NCI-H226 (cell line): Measurements from ENCODE around the gene SPC24.
"Not testable (repeated sequence)": the region's sequence is repeated elsewhere in the genome, so short reads cannot be mapped to it uniquely, and the experiment has no call there.

Experiments
- DNase-seq: peaks from one replicate; pipeline ENCODE4 v3.0.0-alpha.2; 2015

SPC24 gene

GRCh38 chr19:11121963-11122362, 33.6 kb downstream of the SPC24 start:
- DNase-seq = not testable (repeated sequence)

- no peak for DNase-seq
These were observed 39.1 kb downstream of the SPC24 start for GRCh38 chr19:11116507-11116906.

DNA sequence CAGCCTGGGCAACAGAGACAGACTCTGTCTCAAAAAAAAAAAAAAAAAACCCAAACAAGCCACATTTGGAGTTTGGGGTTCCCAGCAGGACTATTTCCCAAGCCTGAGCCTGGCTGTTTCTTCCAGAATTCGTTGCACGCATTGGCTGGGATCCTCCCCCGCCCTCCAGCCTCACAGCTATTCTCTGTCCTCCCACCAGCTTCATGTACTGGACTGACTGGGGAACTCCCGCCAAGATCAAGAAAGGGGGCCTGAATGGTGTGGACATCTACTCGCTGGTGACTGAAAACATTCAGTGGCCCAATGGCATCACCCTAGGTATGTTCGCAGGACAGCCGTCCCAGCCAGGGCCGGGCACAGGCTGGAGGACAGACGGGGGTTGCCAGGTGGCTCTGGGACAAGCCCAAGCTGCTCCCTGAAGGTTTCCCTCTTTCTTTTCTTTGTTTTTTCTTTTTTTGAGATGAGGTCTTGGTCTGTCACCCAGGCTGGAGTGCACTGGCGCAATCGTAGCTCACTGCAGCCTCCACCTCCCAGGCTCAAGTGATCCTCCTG, 39.6 kb downstream of the SPC24 start:
- no peak for DNase-seq

DNA sequence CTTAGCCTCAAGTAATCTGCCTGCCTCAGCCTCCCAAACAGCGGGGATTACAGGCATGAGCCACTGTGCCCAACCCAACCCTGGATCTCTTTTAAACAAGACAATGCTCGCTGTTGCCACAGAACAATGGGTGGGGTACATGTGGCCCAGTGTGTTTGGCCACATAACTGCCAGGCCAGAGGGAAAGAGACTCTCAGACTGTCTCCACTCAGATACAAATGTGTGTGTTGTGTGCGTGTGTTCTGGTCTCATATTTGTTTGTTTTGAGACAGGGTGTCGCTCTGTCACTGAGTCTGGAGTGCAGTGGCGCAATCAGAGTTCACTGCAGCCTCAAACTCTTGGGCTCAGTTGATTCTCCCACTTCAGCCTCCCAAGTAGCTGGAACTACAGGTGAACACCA, 40.5 kb downstream of the SPC24 start:
- no peak for DNase-seq

DNA sequence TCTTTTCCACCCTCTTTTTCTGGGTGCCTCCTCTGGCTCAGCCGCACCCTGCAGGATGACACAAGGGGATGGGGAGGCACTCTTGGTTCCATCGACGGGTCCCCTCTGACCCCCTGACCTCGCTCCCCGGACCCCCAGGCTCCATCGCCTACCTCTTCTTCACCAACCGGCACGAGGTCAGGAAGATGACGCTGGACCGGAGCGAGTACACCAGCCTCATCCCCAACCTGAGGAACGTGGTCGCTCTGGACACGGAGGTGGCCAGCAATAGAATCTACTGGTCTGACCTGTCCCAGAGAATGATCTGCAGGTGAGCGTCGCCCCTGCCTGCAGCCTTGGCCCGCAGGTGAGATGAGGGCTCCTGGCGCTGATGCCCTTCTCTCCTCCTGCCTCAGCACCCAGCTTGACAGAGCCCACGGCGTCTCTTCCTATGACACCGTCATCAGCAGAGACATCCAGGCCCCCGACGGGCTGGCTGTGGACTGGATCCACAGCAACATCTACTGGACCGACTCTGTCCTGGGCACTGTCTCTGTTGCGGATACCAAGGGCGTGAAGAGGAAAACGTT, 42.4 kb downstream of the SPC24 start:
- DNase-seq = no peak

DNA sequence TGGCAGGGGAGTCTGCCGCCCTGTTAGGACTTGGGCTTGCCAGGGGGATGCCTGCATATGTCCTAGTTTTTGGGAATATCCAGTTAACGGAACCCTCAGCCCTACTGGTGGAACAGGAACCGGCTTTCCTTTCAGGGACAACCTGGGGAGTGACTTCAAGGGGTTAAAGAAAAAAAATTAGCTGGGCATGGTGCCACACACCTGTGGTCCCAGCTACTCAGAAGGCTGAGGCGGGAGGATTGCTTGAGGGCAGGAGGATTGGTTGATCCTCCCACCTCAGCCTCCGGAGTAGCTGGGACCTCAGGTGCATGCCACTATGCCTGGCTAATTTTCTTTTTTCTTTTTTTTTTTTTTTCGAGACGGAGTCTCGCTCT, 43.8 kb downstream of the SPC24 start:
- peak; percentile 9 for DNase-seq

DNA sequence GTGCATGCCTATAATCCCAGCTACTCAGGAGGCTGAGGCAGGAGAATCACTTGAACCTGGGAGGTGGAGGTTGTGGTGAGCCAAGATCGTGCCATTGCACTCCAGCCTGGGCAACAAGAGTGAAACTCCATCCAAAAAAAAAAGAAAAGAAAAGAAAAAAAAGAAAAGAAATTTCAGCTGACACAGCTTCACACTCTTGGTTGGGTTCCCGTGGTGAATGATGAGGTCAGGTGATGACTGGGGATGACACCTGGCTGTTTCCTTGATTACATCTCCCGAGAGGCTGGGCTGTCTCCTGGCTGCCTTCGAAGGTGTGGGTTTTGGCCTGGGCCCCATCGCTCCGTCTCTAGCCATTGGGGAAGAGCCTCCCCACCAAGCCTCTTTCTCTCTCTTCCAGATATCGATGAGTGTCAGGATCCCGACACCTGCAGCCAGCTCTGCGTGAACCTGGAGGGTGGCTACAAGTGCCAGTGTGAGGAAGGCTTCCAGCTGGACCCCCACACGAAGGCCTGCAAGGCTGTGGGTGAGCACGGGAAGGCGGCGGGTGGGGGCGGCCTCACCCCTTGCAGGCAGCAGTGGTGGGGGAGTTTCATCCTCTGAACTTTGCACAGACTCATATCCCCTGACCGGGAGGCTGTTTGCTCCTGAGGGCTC, 44.3 kb downstream of the SPC24 start:
- no peak for DNase-seq

GRCh38 chr19:11108746-11109145, 46.8 kb downstream of the SPC24 start:
- DNase-seq = no peak

DNA sequence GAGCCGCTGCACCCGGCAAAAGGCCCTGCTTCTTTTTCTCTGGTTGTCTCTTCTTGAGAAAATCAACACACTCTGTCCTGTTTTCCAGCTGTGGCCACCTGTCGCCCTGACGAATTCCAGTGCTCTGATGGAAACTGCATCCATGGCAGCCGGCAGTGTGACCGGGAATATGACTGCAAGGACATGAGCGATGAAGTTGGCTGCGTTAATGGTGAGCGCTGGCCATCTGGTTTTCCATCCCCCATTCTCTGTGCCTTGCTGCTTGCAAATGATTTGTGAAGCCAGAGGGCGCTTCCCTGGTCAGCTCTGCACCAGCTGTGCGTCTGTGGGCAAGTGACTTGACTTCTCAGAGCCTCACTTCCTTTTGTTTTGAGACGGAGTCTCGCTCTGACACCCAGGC, 49.1 kb downstream of the SPC24 start:
- DNase-seq = no peak

- DNase-seq = no peak
These were observed 50.5 kb downstream of the SPC24 start for GRCh38 chr19:11105014-11105636.

DNA sequence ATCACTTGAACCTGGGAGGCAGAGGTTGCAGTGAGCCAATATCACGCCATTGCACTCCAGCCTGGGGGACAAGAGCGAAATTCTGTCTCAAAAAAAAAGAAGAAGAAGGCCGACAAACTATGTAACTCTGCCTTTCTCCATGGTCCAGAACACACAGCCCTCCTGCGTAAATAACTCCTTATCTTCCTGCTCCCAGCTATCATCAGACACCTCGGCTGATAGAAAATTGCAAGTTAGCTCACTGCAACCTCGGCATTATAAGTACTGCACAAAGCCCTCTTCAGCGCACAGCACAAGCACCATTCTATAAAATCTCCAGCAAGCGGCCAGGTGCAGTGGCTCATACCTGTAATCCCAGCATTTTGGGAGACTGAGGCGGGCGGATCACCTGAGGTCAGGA, 51.9 kb downstream of the SPC24 start:
- not testable (repeated sequence) for DNase-seq

DNA sequence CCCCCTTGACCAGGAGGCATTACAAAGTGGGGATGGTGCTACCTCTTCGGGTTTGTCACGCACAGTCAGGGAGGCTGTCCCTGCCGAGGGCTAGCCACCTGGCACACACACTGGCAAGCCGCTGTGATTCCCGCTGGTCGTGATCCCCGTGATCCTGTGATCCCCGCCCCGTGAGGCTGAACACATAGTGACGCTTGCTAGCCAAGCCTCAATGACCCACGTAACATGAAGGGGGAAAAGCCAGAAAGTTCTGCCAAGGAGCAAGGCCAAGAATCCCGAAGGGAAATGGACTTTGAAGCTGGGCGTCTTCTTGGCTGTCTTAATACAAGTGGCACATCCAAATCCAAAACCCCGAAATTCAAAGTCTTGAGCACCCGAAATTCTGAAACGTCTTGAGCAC, 52.6 kb downstream of the SPC24 start:
- no peak for DNase-seq

DNA sequence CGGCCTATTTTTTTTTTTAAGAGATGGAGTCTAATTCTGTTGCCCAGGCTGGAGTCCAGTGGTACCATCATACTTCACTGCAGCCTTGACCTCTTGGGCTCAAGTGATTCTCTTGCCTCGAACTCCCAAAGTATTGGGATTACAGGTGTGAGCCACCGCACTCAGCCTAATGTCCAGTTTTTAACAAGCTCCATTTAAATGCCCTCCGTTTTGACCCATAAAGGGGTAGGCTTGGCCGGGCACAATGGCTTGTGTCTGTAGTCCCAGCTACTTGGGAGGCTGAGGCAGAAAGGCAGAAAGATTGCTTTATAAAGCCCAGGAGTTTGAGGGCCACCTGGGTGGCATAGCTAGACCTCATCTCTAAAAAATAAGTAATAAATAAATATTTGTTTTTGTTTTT, 54.5 kb downstream of the SPC24 start:
- no peak for DNase-seq

DNA sequence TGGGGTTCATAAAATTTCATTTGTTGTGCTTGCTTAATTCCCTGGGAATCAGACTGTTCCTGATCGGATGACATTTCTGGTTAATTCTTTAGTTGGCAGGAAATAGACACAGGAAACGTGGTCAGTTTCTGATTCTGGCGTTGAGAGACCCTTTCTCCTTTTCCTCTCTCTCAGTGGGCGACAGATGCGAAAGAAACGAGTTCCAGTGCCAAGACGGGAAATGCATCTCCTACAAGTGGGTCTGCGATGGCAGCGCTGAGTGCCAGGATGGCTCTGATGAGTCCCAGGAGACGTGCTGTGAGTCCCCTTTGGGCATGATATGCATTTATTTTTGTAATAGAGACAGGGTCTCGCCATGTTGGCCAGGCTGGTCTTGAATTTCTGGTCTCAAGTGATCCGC, 55.5 kb downstream of the SPC24 start:
- DNase-seq = no peak

- no peak for DNase-seq
These were observed 56.7 kb downstream of the SPC24 start for GRCh38 chr19:11098861-11099260.

DNA sequence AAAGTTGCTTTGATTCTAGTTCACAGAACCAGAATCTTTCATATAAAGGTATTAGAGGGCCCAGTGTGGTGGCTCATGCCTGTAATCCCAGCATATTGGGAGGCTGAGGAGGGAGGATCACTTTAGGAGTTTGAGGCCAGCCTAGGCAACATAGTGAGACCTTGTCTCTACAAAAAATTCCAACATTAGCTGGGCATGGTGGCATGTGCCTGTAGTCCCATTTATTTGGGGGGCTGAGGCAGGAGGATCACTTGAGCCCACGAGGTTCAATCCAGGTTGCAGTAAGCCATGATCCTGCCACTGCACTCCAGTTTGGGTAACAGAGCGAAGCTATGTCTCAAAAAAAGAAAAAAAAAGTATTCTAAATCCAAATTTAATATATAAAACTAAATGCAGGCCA, 57.3 kb downstream of the SPC24 start:
- DNase-seq = no peak

- not testable (repeated sequence) for DNase-seq
These were observed 58.2 kb downstream of the SPC24 start for GRCh38 chr19:11097367-11097766.

- DNase-seq = peak; percentile 16
These were observed 59.3 kb downstream of the SPC24 start for GRCh38 chr19:11096210-11096841.
